A375 (cell line): Measurements from ENCODE around the gene GARIN1A. TPM values are rescaled to one million over a fixed set of nuclear protein-coding genes. Genes with fewer than 3 reads are reported as not detected.

ENCODE experiments used
- small RNA-seq: library from RNA; depleted of rRNA; stranded (forward); fragments of <200 nt; gene quantifications from one replicate; pipeline ENCODE3, GENCODE V24; 2014
- total RNA-seq: library from RNA; depleted of rRNA; stranded (reverse); fragments of >200 nt; shearing (Covaris generic); gene quantifications from 2 replicates; pipeline ENCODE4 v1.2.3, GENCODE V29; 2014; rRNA removed

Gene GARIN1A
- 0.87 and 1.1 TPM in 2 replicates for total RNA-seq

GRCh38 chr7:128671992-128672391, at the start of gene GARIN1A:
Gene GARIN1A, plus strand, starts transcription at chr7:128672292. Its CDS starts 106 bp downstream, at chr7:128672398.

Small RNA genes lying within 50 kb of the gene (small RNA-seq; reads per million reads assigned to genes)
- gene RNA5SP242 (21.8 reads per million, percentile 92 among the genes with 10 or more reads in this experiment), gene RNA5SP243 (35.1 reads per million, percentile 94 among the genes with 10 or more reads in this experiment), gene RNU6-177P (not detected)

Other genes with a start within 250 kb of the GARIN1A start
- gene HILPDA, start 216.4 kb upstream of the GARIN1A start, total RNA-seq, result 8.9 and 10.9 TPM in 2 replicates
- gene METTL2B, start 195.5 kb upstream of the GARIN1A start, total RNA-seq, result 37.5 and 43.4 TPM in 2 replicates
- gene CALU, start 67.1 kb downstream of the GARIN1A start, total RNA-seq, result 207 and 249 TPM in 2 replicates
- not detected in 2 replicates for gene OPN1SW, start 103.5 kb downstream of the GARIN1A start, total RNA-seq
- gene CCDC136, start 119.7 kb downstream of the GARIN1A start, total RNA-seq, result 17.5 and 19.4 TPM in 2 replicates
- 0.03 TPM in 1 of 2 replicates, not detected in the other for gene FLNC, start 158.1 kb downstream of the GARIN1A start, total RNA-seq
- gene ATP6V1F, start 190.6 kb downstream of the GARIN1A start, total RNA-seq, result 96.2 and 110 TPM in 2 replicates
- not detected in 2 replicates for gene KCP, start 238.4 kb downstream of the GARIN1A start, total RNA-seq